ENCODE results near the gene ZNF865. TPM values are rescaled to one million over a fixed set of nuclear protein-coding genes. Genes with fewer than 3 reads are reported as not detected.

Gene ZNF865
- total RNA-seq, 1 donor from 2014 or later: 17.4 TPM

- DNase-seq: no peak
- intact Hi-C loops (cut with DNase I): no loop called here
- ATAC-seq (ENCODE audit: poor library complexity): no peak
Observed at GRCh38 chr19:55663846-55664536, 58.5 kb downstream of the ZNF865 start.

GRCh38 chr19:55666343-55667005, 61.0 kb downstream of the ZNF865 start:
- no peak for DNase-seq
- intact Hi-C loops (cut with DNase I): no loop called here
- no peak for ATAC-seq (ENCODE audit: poor library complexity)

Other genes starting within 250 kb of the ZNF865 start
- gene GARIN5B, start 242.4 kb upstream of the ZNF865 start, total RNA-seq: not detected
- gene IL11, start 235.2 kb upstream of the ZNF865 start, total RNA-seq: not detected
- gene TMEM190, start 228.8 kb upstream of the ZNF865 start, total RNA-seq: not detected
- gene TMEM238, start 221.4 kb upstream of the ZNF865 start, total RNA-seq: 1.0 TPM
- gene RPL28, start 219.7 kb upstream of the ZNF865 start, total RNA-seq: 569 TPM
- 22.6 TPM for gene UBE2S, start 197.9 kb upstream of the ZNF865 start, total RNA-seq
- gene SHISA7, start 162.3 kb upstream of the ZNF865 start, total RNA-seq: not detected
- 48.9 TPM for gene ISOC2, start 144.0 kb upstream of the ZNF865 start, total RNA-seq
- gene C19orf85, start 140.9 kb upstream of the ZNF865 start, total RNA-seq: not detected
- gene ZNF628, start 129.0 kb upstream of the ZNF865 start, total RNA-seq: 4.7 TPM
- gene NAT14, start 120.5 kb upstream of the ZNF865 start, total RNA-seq: 2.9 TPM
- 2.6 TPM for gene SSC5D, start 117.2 kb upstream of the ZNF865 start, total RNA-seq
- gene SBK2, start 68.5 kb upstream of the ZNF865 start, total RNA-seq: 15.6 TPM
- 27.4 TPM for gene SBK3, start 60.1 kb upstream of the ZNF865 start, total RNA-seq
- 13.6 TPM for gene ZNF579, start 24.8 kb upstream of the ZNF865 start, total RNA-seq
- 13.0 TPM for gene FIZ1, start 6.1 kb upstream of the ZNF865 start, total RNA-seq
- gene ZNF524, start 5.4 kb upstream of the ZNF865 start, total RNA-seq: 17.5 TPM
- gene ZNF784, start 18.9 kb downstream of the ZNF865 start, total RNA-seq: 11.7 TPM
- 11.9 TPM for gene ZNF580, start 35.4 kb downstream of the ZNF865 start, total RNA-seq
- gene ZNF581, start 38.0 kb downstream of the ZNF865 start, total RNA-seq: 7.1 TPM
- 20.5 TPM for gene CCDC106, start 42.6 kb downstream of the ZNF865 start, total RNA-seq
- gene U2AF2, start 49.4 kb downstream of the ZNF865 start, total RNA-seq: 75.1 TPM
- gene EPN1, start 69.6 kb downstream of the ZNF865 start, total RNA-seq: 223 TPM
- gene NLRP9, start 132.8 kb downstream of the ZNF865 start, total RNA-seq: not detected
- gene RFPL4A, start 153.4 kb downstream of the ZNF865 start, total RNA-seq: not detected
- not detected for gene RFPL4AL1, start 163.5 kb downstream of the ZNF865 start, total RNA-seq
- gene NLRP11, start 226.4 kb downstream of the ZNF865 start, total RNA-seq: not detected
- gene NLRP4, start 230.9 kb downstream of the ZNF865 start, total RNA-seq: not detected

Data from Right ventricle myocardium superior (tissue), 1 donor.